BJ (cell line): Measurements from ENCODE around the gene LSM6. TPM values are rescaled to one million over a fixed set of nuclear protein-coding genes. Genes with fewer than 3 reads are reported as not detected.

Experiments
- CTCF ChIA-PET: fragments of 350-600 bp; formaldehyde crosslinking; extraction: SDS; loops from one replicate; lab custom pipeline; 2021; ENCODE audit warnings: antibody characterized with exemption, inconsistent platforms; lab: Yijun Ruan, JAX
- POLR2A ChIA-PET: fragments of 300-600 bp; sonication (Branson Sonifier 250); formaldehyde crosslinking; extraction: SDS; loops from one replicate; lab custom pipeline; 2021; ENCODE audit warnings: antibody characterized with exemption; lab: Charles Lee
- DNase-seq: peaks from one replicate; pipeline ENCODE4 v3.0.0-alpha.2; 2011; ENCODE audit warnings: low read depth
- H3K27me3 ChIP-seq: 2 replicates; pipeline ENCODE4 v1.6.0; 2011; ENCODE audit warnings: low read length; ENCODE audit not compliant: control insufficient read depth, insufficient read depth
- H3K36me3 ChIP-seq: 2 replicates; pipeline ENCODE4 v1.5.1; 2011; ENCODE audit warnings: low read length; ENCODE audit not compliant: control insufficient read depth, insufficient read depth
- H3K4me3 ChIP-seq: 2 replicates; pipeline ENCODE4 v1.5.1; 2011; ENCODE audit warnings: low read depth, mild to moderate bottlenecking, control low read depth, low read length
- polyA plus RNA-seq: library from polyadenylated mRNA; depleted of rRNA; stranded (reverse); fragments of >200 nt; gene quantifications from 2 replicates; pipeline ENCODE4 v1.2.3, GENCODE V29; 2011
- TF ChIP-seq, protein P1 (sequence below): IDR thresholded peaks from 2 replicates; pipeline ENCODE4 v1.5.1; 2011; ENCODE audit warnings: low read depth, mild to moderate bottlenecking, control low read depth, inconsistent platforms, low read length, moderate library complexity; ENCODE audit not compliant: insufficient read depth

LSM6 gene
- polyA plus RNA-seq, 1 experiment: 5.8 TPM

DNA sequence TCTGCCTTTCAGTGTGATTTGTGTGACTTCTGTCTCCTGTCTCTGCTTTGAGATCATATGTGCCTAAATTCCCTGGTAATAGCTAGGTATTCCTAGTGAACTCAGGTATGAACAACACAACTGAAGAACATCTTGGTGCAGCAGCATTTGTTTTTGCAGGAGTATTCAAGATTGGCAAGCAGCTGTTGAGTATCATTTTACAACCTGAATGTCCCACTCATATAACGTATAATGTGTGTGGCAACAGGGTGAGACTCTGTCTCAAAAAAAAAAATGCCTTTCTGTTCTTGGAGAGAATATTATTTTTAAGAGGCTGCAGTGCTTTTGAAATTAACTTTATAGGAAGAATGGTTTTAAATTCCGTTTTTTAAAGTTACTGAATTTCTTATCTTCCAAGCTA is 7.7 kb downstream of the LSM6 start:
- POLR2A ChIA-PET: no interaction called here
- TF ChIP-seq, protein P1, sequence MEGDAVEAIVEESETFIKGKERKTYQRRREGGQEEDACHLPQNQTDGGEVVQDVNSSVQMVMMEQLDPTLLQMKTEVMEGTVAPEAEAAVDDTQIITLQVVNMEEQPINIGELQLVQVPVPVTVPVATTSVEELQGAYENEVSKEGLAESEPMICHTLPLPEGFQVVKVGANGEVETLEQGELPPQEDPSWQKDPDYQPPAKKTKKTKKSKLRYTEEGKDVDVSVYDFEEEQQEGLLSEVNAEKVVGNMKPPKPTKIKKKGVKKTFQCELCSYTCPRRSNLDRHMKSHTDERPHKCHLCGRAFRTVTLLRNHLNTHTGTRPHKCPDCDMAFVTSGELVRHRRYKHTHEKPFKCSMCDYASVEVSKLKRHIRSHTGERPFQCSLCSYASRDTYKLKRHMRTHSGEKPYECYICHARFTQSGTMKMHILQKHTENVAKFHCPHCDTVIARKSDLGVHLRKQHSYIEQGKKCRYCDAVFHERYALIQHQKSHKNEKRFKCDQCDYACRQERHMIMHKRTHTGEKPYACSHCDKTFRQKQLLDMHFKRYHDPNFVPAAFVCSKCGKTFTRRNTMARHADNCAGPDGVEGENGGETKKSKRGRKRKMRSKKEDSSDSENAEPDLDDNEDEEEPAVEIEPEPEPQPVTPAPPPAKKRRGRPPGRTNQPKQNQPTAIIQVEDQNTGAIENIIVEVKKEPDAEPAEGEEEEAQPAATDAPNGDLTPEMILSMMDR: no peak
- peaks cover 4% of the 10 kb centered on the region for H3K36me3 ChIP-seq
- no peak overlapping the region for H3K4me3 ChIP-seq
- no peak for DNase-seq
- CTCF ChIA-PET: interaction anchor here (0.6 to 1.3 kb wide), 4 partner anchors 13 to 1841 kb away, joined by 3 to 5 read pairs (median 4); no protein-coding TSS in a partner anchor
- H3K27me3 ChIP-seq: no peaks in the 10 kb centered on the region

DNA sequence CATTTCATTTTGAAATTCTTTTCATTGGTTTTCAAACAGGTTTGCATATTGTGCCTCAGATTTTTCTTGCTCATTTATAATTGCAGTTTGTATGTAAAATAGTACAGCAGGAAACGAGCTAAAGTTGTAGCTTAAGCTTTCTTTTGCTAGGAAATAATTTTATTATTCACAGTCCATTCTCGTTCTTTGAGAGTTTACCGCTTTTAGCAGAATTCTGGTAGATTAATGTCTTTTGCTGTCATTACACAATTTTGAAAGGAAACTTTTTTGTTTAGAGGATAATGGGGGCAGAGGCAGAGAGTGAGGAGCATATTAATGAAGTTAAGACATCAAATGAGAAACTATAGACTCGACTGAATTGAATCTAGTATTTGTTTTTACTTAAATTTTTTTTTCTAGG is 10.5 kb downstream of the LSM6 start:
- ChIA-PET POLR2A (no interaction called here), CTCF (interaction anchor here (0.9 kb wide), 1 partner anchor 9 kb away, joined by 3 read pairs; no protein-coding TSS in a partner anchor)
- Histone ChIP-seq H3K4me3 (no peak overlapping the region), H3K27me3 (no peaks in the 10 kb centered on the region), H3K36me3 (peaks cover 7% of the 10 kb centered on the region)
- DNase-seq: no peak
- TF ChIP-seq, protein P1: no peak

DNA sequence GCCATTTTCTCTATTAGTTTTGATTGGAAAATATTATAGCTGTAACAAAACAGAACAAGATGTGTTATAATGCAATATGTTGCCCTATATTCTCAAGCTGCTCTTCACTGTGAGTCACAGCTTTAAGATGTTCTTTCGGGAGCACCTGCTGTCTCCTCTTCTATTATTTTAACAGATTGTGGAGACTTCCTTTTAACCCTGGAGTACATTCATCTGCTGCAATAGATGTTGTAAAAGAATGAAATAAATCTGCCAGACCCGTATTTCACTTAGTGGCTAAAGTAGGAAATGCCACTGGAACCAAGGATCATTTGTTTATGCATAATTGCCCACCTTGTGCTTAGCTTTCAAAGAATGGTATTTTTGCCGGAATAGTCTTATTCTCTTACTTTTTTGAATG is 11.1 kb downstream of the LSM6 start:
- TF ChIP-seq, protein P1: no peak
- ChIA-PET POLR2A (no interaction called here), CTCF (interaction anchor here (0.9 kb wide), 1 partner anchor 9 kb away, joined by 3 read pairs; no protein-coding TSS in a partner anchor)
- Histone ChIP-seq H3K4me3 (no peak overlapping the region), H3K36me3 (peaks cover 7% of the 10 kb centered on the region), H3K27me3 (no peaks in the 10 kb centered on the region)
- no peak for DNase-seq

DNA sequence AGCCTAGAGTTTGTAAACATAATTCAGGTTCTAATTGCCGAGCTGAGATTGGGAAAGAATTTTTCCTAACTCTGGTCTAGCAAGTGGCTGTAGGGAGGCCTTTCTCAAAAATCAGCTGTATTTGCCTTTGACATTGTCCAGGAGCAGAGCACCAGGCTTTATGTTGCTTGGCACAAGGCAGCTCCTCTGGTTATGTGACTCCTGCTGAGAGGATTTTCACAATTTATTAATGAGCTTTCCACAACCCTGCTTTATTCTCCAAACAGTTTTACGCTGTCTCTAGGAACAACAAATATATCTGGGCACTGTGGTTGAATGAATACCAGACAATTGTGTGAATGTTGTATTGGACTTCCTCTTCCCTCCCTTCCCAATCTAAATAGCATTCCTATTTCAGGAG is 14.9 kb downstream of the LSM6 start:
- Histone ChIP-seq H3K36me3 (peaks cover 4% of the 10 kb centered on the region), H3K4me3 (no peak overlapping the region), H3K27me3 (no peaks in the 10 kb centered on the region)
- ChIA-PET POLR2A (no interaction called here), CTCF (no interaction called here)
- TF ChIP-seq, protein P1: no peak
- no peak for DNase-seq

DNA sequence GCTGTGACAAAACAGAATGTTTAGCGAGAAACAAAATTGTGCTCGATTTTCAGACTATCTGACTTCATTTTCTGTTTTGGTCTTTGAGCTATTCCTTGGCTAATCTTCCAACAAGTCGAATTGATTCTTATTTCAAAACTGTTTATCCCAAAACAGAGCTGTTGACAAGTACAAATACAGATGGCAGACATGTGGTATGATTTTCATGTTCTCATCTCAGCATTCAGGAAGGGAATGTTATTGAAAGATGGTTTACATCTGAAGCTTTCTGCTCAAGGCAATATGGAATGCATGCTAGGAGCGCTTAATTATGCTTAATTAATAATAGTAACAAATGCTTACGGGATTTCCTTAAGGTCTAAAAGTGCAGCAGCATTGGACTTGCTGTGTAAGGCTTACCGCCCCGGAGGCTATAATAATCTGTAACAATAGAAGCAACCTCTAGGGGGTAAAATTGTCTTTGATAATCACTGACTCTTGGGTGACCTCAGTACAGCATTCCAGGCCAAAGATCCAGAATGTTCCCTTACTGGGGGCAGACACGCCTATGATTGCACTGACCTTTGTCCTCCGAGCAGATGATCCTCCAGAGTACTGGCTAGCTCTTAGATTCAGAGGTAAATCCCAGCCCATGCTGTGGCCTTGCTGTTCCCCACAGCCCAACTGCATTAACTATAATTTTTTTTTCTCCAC is 16.4 kb downstream of the LSM6 start:
- CTCF ChIA-PET: interaction anchor here (0.5 to 1.7 kb wide), 2 partner anchors 11 to 889 kb away, joined by 3 to 7 read pairs; no protein-coding TSS in a partner anchor
- TF ChIP-seq, protein P1: no peak
- DNase-seq: no peak
- Histone ChIP-seq H3K4me3 (no peak overlapping the region), H3K27me3 (no peaks in the 10 kb centered on the region), H3K36me3 (peaks cover 4% of the 10 kb centered on the region)
- POLR2A ChIA-PET: no interaction called here
